B cell (primary cell): ENCODE results near the gene HNRNPLL. TPM values are rescaled to one million over a fixed set of nuclear protein-coding genes. Genes with fewer than 3 reads are reported as not detected.

Experiments
- ATAC-seq: fragments of 200-7000 bp; cut with Tn5 transposase; one replicate; pipeline ENCODE4 v1.10.0; 2021; ENCODE audit warnings: low read depth, mild to moderate bottlenecking, moderate number of reproducible peaks, moderate library complexity
- CTCF ChIA-PET: fragments of 350-600 bp; sonication (Branson Sonifier 250); formaldehyde crosslinking; loops from one replicate; lab custom pipeline; 2021; ENCODE audit warnings: antibody characterized with exemption, inconsistent platforms; lab: Charles Lee
- POLR2A ChIA-PET: fragments of 350-600 bp; sonication (Branson Sonifier 250); formaldehyde crosslinking; loops from one replicate; lab custom pipeline; 2021; ENCODE audit warnings: antibody characterized with exemption; lab: Charles Lee
- DNase-seq: peaks from one replicate; pipeline ENCODE4 v3.0.0; 2013
- H2AFZ ChIP-seq: 2 replicates; pipeline ENCODE4 v1.6.1; 2012; ENCODE audit warnings: mild to moderate bottlenecking, low read depth, low read length; ENCODE audit not compliant: insufficient read depth, poor library complexity, severe bottlenecking
- H3K27ac ChIP-seq, 2 donors: 1 replicate in 1 of 2; 2 replicates in 1 of 2; pipeline ENCODE4 v1.5.1; 2012 to 2013; ENCODE audit warnings: low read length in 2 of 2, mild to moderate bottlenecking in 2 of 2, moderate library complexity in 1 of 2
- H3K27me3 ChIP-seq, 4 experiments: fragments of 200-600 bp in 1 of 4; sonication (generic) in 1 of 4; replicated peaks in 1 of 4; 1 replicate in 2 of 4; 2 replicates in 2 of 4; pipeline versions ENCODE4 v1.6.1 to v1.7.0; 2013 to 2016; ENCODE audit warnings: low read length in 3 of 4, mild to moderate bottlenecking in 2 of 4, mixed read lengths in 1 of 4, moderate library complexity in 1 of 4; ENCODE audit not compliant: insufficient read depth in 4 of 4, control insufficient read depth in 3 of 4; ENCODE audit errors: control extremely low read depth in 1 of 4
- H3K36me3 ChIP-seq, 2 experiments: replicated peaks in 1 of 2; 1 replicate in 1 of 2; 2 replicates in 1 of 2; pipeline versions ENCODE4 v1.6.1 to v1.7.1; 2013; ENCODE audit warnings: low read length in 1 of 2; ENCODE audit not compliant: insufficient read depth in 2 of 2, control insufficient read depth in 1 of 2; ENCODE audit errors: control extremely low read depth in 1 of 2, extremely low read depth in 1 of 2
- H3K4me1 ChIP-seq, 2 donors: fragments of 200-600 bp in 1 of 2; sonication (generic) in 1 of 2; 1 replicate in 1 of 2; 2 replicates in 1 of 2; pipeline versions ENCODE4 v1.5.1 to v1.6.1; 2013 to 2017; ENCODE audit warnings: low read length in 2 of 2; ENCODE audit not compliant: control insufficient read depth in 2 of 2, insufficient read depth in 2 of 2
- H3K4me2 ChIP-seq: replicated peaks from 2 replicates; pipeline ENCODE3; 2012; ENCODE audit warnings: mild to moderate bottlenecking, low read depth, low read length; ENCODE audit not compliant: poor library complexity, severe bottlenecking
- H3K4me3 ChIP-seq, 5 experiments: fragments of 200-600 bp in 1 of 5; sonication (generic) in 1 of 5; 1 replicate in 3 of 5; 2 replicates in 2 of 5; pipeline versions ENCODE4 v1.5.1 to v1.7.0; 2011 to 2016; ENCODE audit warnings: low read length in 4 of 5, mild to moderate bottlenecking in 4 of 5, low read depth in 2 of 5, control low read depth in 1 of 5, moderate library complexity in 1 of 5; ENCODE audit not compliant: insufficient read depth in 1 of 5; ENCODE audit errors: control extremely low read depth in 1 of 5, extremely low read depth in 1 of 5
- H3K79me2 ChIP-seq: fragments of 200-600 bp; sonication (generic); one replicate; pipeline ENCODE4 v1.6.0; 2016; ENCODE audit warnings: low read length; ENCODE audit not compliant: control insufficient read depth, insufficient read depth
- H3K9ac ChIP-seq: fragments of 200-600 bp; sonication (generic); 2 replicates; pipeline ENCODE4 v1.6.1; 2017; ENCODE audit warnings: mild to moderate bottlenecking, low read length, moderate library complexity
- H3K9me3 ChIP-seq, 3 donors: one replicate each; pipeline versions ENCODE4 v1.6.1 to v1.7.1; 2013; ENCODE audit warnings: low read length in 2 of 3; ENCODE audit not compliant: control insufficient read depth in 2 of 3, insufficient read depth in 1 of 3; ENCODE audit errors: control extremely low read depth in 1 of 3
- H4K20me1 ChIP-seq: 2 replicates; pipeline ENCODE4 v1.6.0; 2012; ENCODE audit warnings: mild to moderate bottlenecking, low read length; ENCODE audit not compliant: insufficient read depth, control insufficient read depth, poor library complexity, severe bottlenecking
- H3K27ac Mint-ChIP-seq: one replicate; pipeline ENCODE4 v1.8.0; 2021; ENCODE audit warnings: mixed read lengths
- H3K27me3 Mint-ChIP-seq: one replicate; pipeline ENCODE4 v1.8.0; 2021; ENCODE audit warnings: mixed read lengths
- H3K4me1 Mint-ChIP-seq: one replicate; pipeline ENCODE4 v1.8.0; 2021; ENCODE audit warnings: mixed read lengths
- H3K4me3 Mint-ChIP-seq: one replicate; pipeline ENCODE4 v1.8.0; 2021; ENCODE audit warnings: mixed read lengths
- H3K9me3 Mint-ChIP-seq: one replicate; pipeline ENCODE4 v1.8.0; 2022; ENCODE audit warnings: mixed read lengths; ENCODE audit not compliant: insufficient read depth
- EZH2 ChIP-seq: IDR thresholded peaks from 2 replicates; pipeline ENCODE4 v1.6.1; 2012; ENCODE audit warnings: borderline replicate concordance, low read depth, mild to moderate bottlenecking, moderate library complexity, low read length; ENCODE audit not compliant: insufficient read depth, poor library complexity, severe bottlenecking
- WGBS: methylation state at CpG from one replicate; pipeline ENCODE4 v1.1.5; 2013; ENCODE audit warnings: missing lambda C conversion rate; ENCODE audit not compliant: insufficient coverage; 5-methylcytosine and 5-hydroxymethylcytosine counted together
- intact Hi-C: fragments of 100-400 bp; cut with micrococcal nuclease; formaldehyde crosslinking; loops from one replicate; pipeline ENCODE4 v1.10.0; 2022
- polyA plus RNA-seq: library from polyadenylated mRNA; depleted of rRNA; stranded (reverse); fragments of >200 nt; gene quantifications from 2 replicates; pipeline ENCODE4 v1.2.3, GENCODE V29; 2012
- total RNA-seq, 2 donors: library from RNA; stranded (reverse); fragments of 120-200 nt in 1 of 2; gene quantifications; 1 replicate in 1 of 2; 2 replicates in 1 of 2; pipeline versions ENCODE4 v1.2.3 to v1.2.4, GENCODE V29; 2013 to 2022
- TF ChIP-seq, protein P1 (sequence below): fragments of 200-600 bp; IDR thresholded peaks from one replicate; pipeline ENCODE4 v1.8.0; 2022; ENCODE audit warnings: antibody characterized with exemption, mild to moderate bottlenecking

The HNRNPLL gene
- total and polyA plus RNA-seq, 2 donors (not counting 1 experiment from before 2014, with no cell fraction given) = 2.1 to 6.7 TPM

DNA sequence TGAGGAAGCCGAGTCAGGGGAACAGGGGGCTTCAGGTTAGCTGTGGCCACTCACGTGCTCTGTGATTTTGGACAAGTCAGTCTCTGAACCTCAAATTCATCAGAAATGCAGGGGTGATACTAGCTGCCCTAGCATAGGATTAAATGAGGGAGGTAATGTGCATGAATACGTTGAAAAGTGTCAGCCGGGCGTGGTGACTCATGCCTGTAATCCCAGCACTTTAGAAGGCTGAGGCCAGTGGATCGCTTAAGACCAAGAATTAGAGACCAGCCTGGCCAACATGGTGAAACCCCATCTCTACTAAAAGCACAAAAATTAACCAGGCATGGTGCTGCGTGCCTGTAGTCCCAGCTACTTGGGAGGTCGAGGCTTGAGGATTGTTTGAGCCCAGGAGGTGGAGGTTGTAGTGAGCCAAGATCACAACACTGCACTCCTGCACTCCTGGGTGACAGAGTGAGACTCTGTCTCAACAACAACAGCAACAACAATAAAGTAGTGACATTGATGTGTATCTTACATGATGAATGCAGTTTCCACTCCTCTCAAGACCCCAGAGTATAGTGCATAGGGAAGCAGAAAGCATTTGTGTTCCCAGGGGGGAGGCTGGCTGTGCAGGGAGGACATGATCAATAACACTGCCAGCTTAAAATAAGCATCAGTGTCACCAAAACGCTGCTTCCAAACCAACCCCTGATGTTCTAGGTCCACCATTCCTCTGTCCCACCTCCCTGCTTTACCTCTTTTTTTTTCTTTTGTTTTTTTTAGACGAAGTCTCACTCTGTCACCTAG lies 68.8 kb downstream of the HNRNPLL start:
- Mint-ChIP-seq H3K4me3 (peak overlapping the region; percentile 77), H3K9me3 (no peaks in the 10 kb centered on the region), H3K4me1 (peaks cover 39% of the 10 kb centered on the region), H3K27ac (peak overlapping the region; percentile 94), H3K27me3 (peaks cover 13% of the 10 kb centered on the region)
- no peak for TF ChIP-seq EZH2
- TF ChIP-seq, protein P1, sequence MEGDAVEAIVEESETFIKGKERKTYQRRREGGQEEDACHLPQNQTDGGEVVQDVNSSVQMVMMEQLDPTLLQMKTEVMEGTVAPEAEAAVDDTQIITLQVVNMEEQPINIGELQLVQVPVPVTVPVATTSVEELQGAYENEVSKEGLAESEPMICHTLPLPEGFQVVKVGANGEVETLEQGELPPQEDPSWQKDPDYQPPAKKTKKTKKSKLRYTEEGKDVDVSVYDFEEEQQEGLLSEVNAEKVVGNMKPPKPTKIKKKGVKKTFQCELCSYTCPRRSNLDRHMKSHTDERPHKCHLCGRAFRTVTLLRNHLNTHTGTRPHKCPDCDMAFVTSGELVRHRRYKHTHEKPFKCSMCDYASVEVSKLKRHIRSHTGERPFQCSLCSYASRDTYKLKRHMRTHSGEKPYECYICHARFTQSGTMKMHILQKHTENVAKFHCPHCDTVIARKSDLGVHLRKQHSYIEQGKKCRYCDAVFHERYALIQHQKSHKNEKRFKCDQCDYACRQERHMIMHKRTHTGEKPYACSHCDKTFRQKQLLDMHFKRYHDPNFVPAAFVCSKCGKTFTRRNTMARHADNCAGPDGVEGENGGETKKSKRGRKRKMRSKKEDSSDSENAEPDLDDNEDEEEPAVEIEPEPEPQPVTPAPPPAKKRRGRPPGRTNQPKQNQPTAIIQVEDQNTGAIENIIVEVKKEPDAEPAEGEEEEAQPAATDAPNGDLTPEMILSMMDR = no peak
- Histone ChIP-seq H3K27ac (peak overlapping the region; percentile 6 to 74), H2AFZ (peak overlapping the region; percentile 82), H3K79me2 (peaks cover 5% of the 10 kb centered on the region), H3K4me3 (peak overlapping the region in 1 of 5 experiments; percentile 2), H3K4me2 (peak overlapping the region; percentile 59), H3K4me1 (peaks cover 28 to 39% of the 10 kb centered on the region in 2 donors), H3K27me3 (peaks cover 0 to 8% (median 1%) of the 10 kb centered on the region in 4 experiments), H3K9me3 (peaks cover 0 to 11% (median 0%) of the 10 kb centered on the region in 3 donors), H3K36me3 (no peaks in the 10 kb centered on the region), H4K20me1 (no peaks in the 10 kb centered on the region), H3K9ac (peak overlapping the region; percentile 0)
- ChIA-PET POLR2A (interaction anchor here (0.6 to 2.1 kb wide), 3 partner anchors 12 to 217 kb away, joined by 4 to 18 read pairs (median 8); partner anchors contain the start of genes GALM and SRSF7), CTCF (interaction anchor here (0.7 to 3.0 kb wide), 13 partner anchors 8 to 218 kb away, joined by 3 to 26 read pairs (median 6); partner anchors contain the start of genes ATL2 and HNRNPLL)
- peak; percentile 29 for DNase-seq
- intact Hi-C loops = loop anchor here (1.0 to 2.0 kb wide), 2 partner anchors 157 to 244 kb away; partner anchors contain the start of genes ATL2 and GEMIN6
- ATAC-seq = no peak
- whole genome bisulfite sequencing = 80% methylated on average over 6 of the region's 10 CpGs
